Daoy (cell line): ENCODE measurements around the gene SDC4. TPM values are rescaled to one million over a fixed set of nuclear protein-coding genes. Genes with fewer than 3 reads are reported as not detected.
A peak's percentile ranks its signal among the peaks of the same experiment; 100 is the strongest.

Source experiments
- DNase-seq: peaks from one replicate; pipeline ENCODE4 v3.0.0-alpha.2; 2015; ENCODE audit warnings: low read depth
- total RNA-seq: library from RNA; depleted of rRNA; stranded (reverse); fragments of >200 nt; shearing (Covaris generic); gene quantifications from 2 replicates; pipeline ENCODE4 v1.2.3, GENCODE V29; 2014

SDC4 gene
- total RNA-seq, 1 experiment from 2014 or later: 136 TPM

- DNase-seq: no peak
Measured at GRCh38 chr20:45343532-45344167, 4.6 kb downstream of the SDC4 start.

GRCh38 chr20:45342855-45343531, 5.2 kb downstream of the SDC4 start:
- DNase-seq: no peak

- peak; percentile 50 for DNase-seq
Measured at GRCh38 chr20:45341939-45342854, 6.0 kb downstream of the SDC4 start.

- no peak for DNase-seq
Measured at GRCh38 chr20:45341579-45341938, 6.7 kb downstream of the SDC4 start.

- DNase-seq: no peak
Measured at GRCh38 chr20:45340951-45341350, 7.3 kb downstream of the SDC4 start.

GRCh38 chr20:45340236-45340847, 7.9 kb downstream of the SDC4 start:
- no peak for DNase-seq

- no peak for DNase-seq
Measured at GRCh38 chr20:45339799-45340198, 8.4 kb downstream of the SDC4 start.

GRCh38 chr20:45339084-45339483, 9.1 kb downstream of the SDC4 start:
- DNase-seq: no peak

GRCh38 chr20:45338121-45339030, 9.8 kb downstream of the SDC4 start:
- no peak for DNase-seq

GRCh38 chr20:45337367-45338120, 10.7 kb downstream of the SDC4 start:
- DNase-seq: peak; percentile 89

- DNase-seq: peak; percentile 92
Measured at GRCh38 chr20:45336530-45337366, 11.5 kb downstream of the SDC4 start.

GRCh38 chr20:45330476-45330875, 17.7 kb downstream of the SDC4 start:
- no peak for DNase-seq

- no peak for DNase-seq
Measured at GRCh38 chr20:45329497-45330319, 18.5 kb downstream of the SDC4 start.

- no peak for DNase-seq
Measured at GRCh38 chr20:45328451-45328850, 19.8 kb downstream of the SDC4 start.

- DNase-seq: no peak
Measured at GRCh38 chr20:45325371-45325770, 22.9 kb downstream of the SDC4 start.

GRCh38 chr20:45323731-45324130, 24.5 kb downstream of the SDC4 start:
- DNase-seq: no peak

GRCh38 chr20:45322952-45323383, 25.3 kb downstream of the SDC4 start:
- peak; percentile 56 for DNase-seq

GRCh38 chr20:45320948-45321595, 27.2 kb downstream of the SDC4 start:
- DNase-seq: no peak
